ENCODE results near the gene PAQR4. TPM values are rescaled to one million over a fixed set of nuclear protein-coding genes. Genes with fewer than 3 reads are reported as not detected.
A peak's percentile ranks its signal among the peaks of the same experiment; 100 is the strongest.

PAQR4 gene
- total RNA-seq (2016; rRNA removed; fragmentation: Illumina TruSeq; extraction: Trizol) (15.6 and 24.8 TPM in 2 replicates), polyA plus RNA-seq (2011; rRNA removed) (15.9 and 17.4 TPM in 2 replicates), polyA minus RNA-seq (2011; rRNA and poly(A)+ RNA removed; ENCODE audit: low replicate concordance) (34.1 and 50.0 TPM in 2 replicates), Bru-seq, nascent RNA (percentile 55 among the genes with signal in this experiment), BruChase-seq, experiment 1, labeled RNA remaining after a 6-hour chase (percentile 85 among the genes with signal in this experiment), BruChase-seq, experiment 2, labeled RNA remaining after a 2-hour chase (percentile 78 among the genes with signal in this experiment)
- 7.8 and 8.9 TPM in 2 replicates for total RNA-seq (2016; cell fraction: cytosol; rRNA removed; fragmentation: Illumina TruSeq; extraction: Trizol; ENCODE audit: low read depth)
- total RNA-seq (2016; cell fraction: insoluble cytoplasmic fraction; rRNA removed; fragmentation: Illumina TruSeq; extraction: Trizol), result 13.6 and 26.2 TPM in 2 replicates
- 19.5 and 26.0 TPM in 2 replicates for total RNA-seq (2016; cell fraction: membrane; rRNA removed; fragmentation: Illumina TruSeq; extraction: Trizol)
- 16.6 and 19.1 TPM in 2 replicates for total RNA-seq (2016; cell fraction: nucleus; rRNA removed; fragmentation: Illumina TruSeq; extraction: Trizol)
- polyA plus RNA-seq (2011; cell fraction: cytosol; rRNA removed), result 11.1 and 17.3 TPM in 2 replicates
- 29.7 and 33.7 TPM in 2 replicates for polyA plus RNA-seq (2011; cell fraction: nucleus; rRNA removed)
- polyA plus RNA-seq (2012), result 6.7 and 7.6 TPM in 2 replicates
- 6.6 and 8.9 TPM in 2 replicates for polyA plus RNA-seq (2016; cell fraction: cytosol; fragmentation: Illumina TruSeq; extraction: Trizol; ENCODE audit: low read depth)
- 15.6 and 18.9 TPM in 2 replicates for polyA plus RNA-seq (2016; cell fraction: insoluble cytoplasmic fraction; fragmentation: Illumina TruSeq; extraction: Trizol; ENCODE audit: low read depth)
- polyA plus RNA-seq (2016; cell fraction: membrane; fragmentation: Illumina TruSeq; extraction: Trizol; ENCODE audit: low read depth), result 15.5 and 18.8 TPM in 2 replicates
- 35.6 and 37.9 TPM in 2 replicates for polyA plus RNA-seq (2016; cell fraction: nucleus; fragmentation: Illumina TruSeq; extraction: Trizol; ENCODE audit: insufficient read depth, low read depth)
- 12.6 and 13.7 TPM in 2 replicates for polyA minus RNA-seq (2011; cell fraction: cytosol; rRNA and poly(A)+ RNA removed)
- polyA minus RNA-seq (2011; cell fraction: nucleus; rRNA and poly(A)+ RNA removed), result 4.7 and 6.1 TPM in 2 replicates
- long read RNA-seq, experiment 1, transcript PAQR4-202 (3 exons, 2,793 nt), result major isoform, 8 of 16 reads
- long read RNA-seq, experiment 1, partial matches to known transcripts, result 6 of 16 reads
- long read RNA-seq, experiment 1, other reads (novel, unspliced or antisense), result 0 of 16 reads
- long read RNA-seq, experiment 2, transcript PAQR4-202 (3 exons, 2,793 nt), result major isoform, 47 of 62 reads
- long read RNA-seq, experiment 2, partial matches to known transcripts, result 1 of 62 reads
- long read RNA-seq, experiment 2, other reads (novel, unspliced or antisense), result 8 of 62 reads

GRCh38 chr16:2968738-2969544 is at the start of gene PAQR4:
PAQR4 (plus strand) TSS chr16:2969348; CDS start chr16:2969675, 327 bp downstream.
- ChIA-PET POLR2A (interaction anchor here (0.9 to 2.4 kb wide), 9 partner anchors 10 to 90 kb away, joined by 3 to 31 read pairs (median 6); partner anchors contain the start of genes HCFC1R1, PKMYT1, THOC6 and TNFRSF12A), CTCF (ENCODE audit: low intra/inter-chr PET ratio, low total read pairs) (no interaction called here)
- FAIRE-seq (peak; percentile 52), DNase-seq (ENCODE audit: low spot score) (peak; percentile 80), ATAC-seq (peak; percentile 71)
- intact Hi-C loops (cut with micrococcal nuclease; ENCODE audit: unreplicated experiment) (no loop called here), in situ Hi-C loops (cut with HindIII; ENCODE audit: extremely low pct_ligation_motif_present, low pct_unique_long_range_greater_than_20kb) (no loop called here)
- Histone ChIP-seq H3K4me2 (ENCODE audit: low read depth, low read length) (peak within 1 kb of the TSS; percentile 86), H3K4me3 (replicated peaks in 1 of 3; ENCODE audit: insufficient read depth in 1 of 3, low read depth in 2 of 3, low read length in 3 of 3) (peak within 1 kb of the TSS; percentile 86 to 91 (median 91)), H3K27ac (ENCODE audit: extremely low read length, insufficient read depth, low read length) (peak within 1 kb of the TSS; percentile 76), H3K79me2 (ENCODE audit: insufficient read depth, low read length) (peaks cover 8% of the 10 kb centered on the region), H4K20me1 (ENCODE audit: insufficient read depth, low read length) (no peaks in the 10 kb centered on the region), H3K4me1 (ENCODE audit: insufficient read depth, low read length) (peaks cover 17% of the 10 kb centered on the region), H3K9me3 (ENCODE audit: low read length) (no peaks in the 10 kb centered on the region), H3K9ac (ENCODE audit: insufficient read depth, low read depth, low read length) (peak within 1 kb of the TSS; percentile 80), H3K36me3 (replicated peaks in 1 of 2; ENCODE audit: control insufficient read depth in 1 of 2, insufficient read depth in 2 of 2, low read length in 2 of 2) (no peaks in the 10 kb centered on the region), H3K27me3 (ENCODE audit: control insufficient read depth in 1 of 2, insufficient read depth in 2 of 2, low read length in 2 of 2) (no peaks in the 10 kb centered on the region; a peak in 1 of 5 replicates), H2AFZ (ENCODE audit: low read length) (no peak within 1 kb of the TSS)
- no CpG with 5 or more reads among the region's 98 CpGs for WGBS (ENCODE audit: low lambda C conversion rate)
- BruUV-seq (replicated peaks), result no TSS peak
- TF ChIP-seq ZFP62 (CRISPR knock-in tag; IDR thresholded peaks at IDR 0.05) (no peak), ZNF766 (CRISPR knock-in tag; IDR thresholded peaks at IDR 0.05; ENCODE audit: borderline replicate concordance) (peak; percentile 77; the same call in 1 of the 2 replicates), HES4 (CRISPR knock-in tag; IDR thresholded peaks at IDR 0.05; ENCODE audit: borderline replicate concordance) (peak; percentile 99), ZNF589 (CRISPR knock-in tag; conservative IDR thresholded peaks at IDR 0.05) (peak; percentile 98), ZNF382 (CRISPR knock-in tag; IDR thresholded peaks at IDR 0.05; ENCODE audit: borderline replicate concordance) (no peak), RCOR2 (CRISPR knock-in tag; IDR thresholded peaks at IDR 0.05) (peak; percentile 44; the same call in 1 of the 2 replicates), YY1 (IDR thresholded peaks at IDR 0.05; ENCODE audit: insufficient read depth, insufficient replicate concordance, low read depth, low read length) (no peak), SP4 (CRISPR knock-in tag; IDR thresholded peaks at IDR 0.05) (peak; percentile 93), CSRNP2 (CRISPR knock-in tag; conservative IDR thresholded peaks at IDR 0.05; ENCODE audit: low read depth) (0 out of 2 replicates have a peak, but pooled peaks have one; percentile 18)
- TF ChIP-seq, protein P1, sequence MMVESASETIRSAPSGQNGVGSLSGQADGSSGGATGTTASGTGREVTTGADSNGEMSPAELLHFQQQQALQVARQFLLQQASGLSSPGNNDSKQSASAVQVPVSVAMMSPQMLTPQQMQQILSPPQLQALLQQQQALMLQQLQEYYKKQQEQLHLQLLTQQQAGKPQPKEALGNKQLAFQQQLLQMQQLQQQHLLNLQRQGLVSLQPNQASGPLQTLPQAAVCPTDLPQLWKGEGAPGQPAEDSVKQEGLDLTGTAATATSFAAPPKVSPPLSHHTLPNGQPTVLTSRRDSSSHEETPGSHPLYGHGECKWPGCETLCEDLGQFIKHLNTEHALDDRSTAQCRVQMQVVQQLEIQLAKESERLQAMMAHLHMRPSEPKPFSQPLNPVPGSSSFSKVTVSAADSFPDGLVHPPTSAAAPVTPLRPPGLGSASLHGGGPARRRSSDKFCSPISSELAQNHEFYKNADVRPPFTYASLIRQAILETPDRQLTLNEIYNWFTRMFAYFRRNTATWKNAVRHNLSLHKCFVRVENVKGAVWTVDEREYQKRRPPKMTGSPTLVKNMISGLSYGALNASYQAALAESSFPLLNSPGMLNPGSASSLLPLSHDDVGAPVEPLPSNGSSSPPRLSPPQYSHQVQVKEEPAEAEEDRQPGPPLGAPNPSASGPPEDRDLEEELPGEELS (CRISPR knock-in tag; IDR thresholded peaks at IDR 0.05), result peak; percentile 58; the same call in 1 of the 2 replicates
